ENCODE measurements around the gene WBP11. TPM values are rescaled to one million over a fixed set of nuclear protein-coding genes. Genes with fewer than 3 reads are reported as not detected.

Gene WBP11
- total RNA-seq, 1 donor from 2014 or later, result 28.5 TPM

DNA sequence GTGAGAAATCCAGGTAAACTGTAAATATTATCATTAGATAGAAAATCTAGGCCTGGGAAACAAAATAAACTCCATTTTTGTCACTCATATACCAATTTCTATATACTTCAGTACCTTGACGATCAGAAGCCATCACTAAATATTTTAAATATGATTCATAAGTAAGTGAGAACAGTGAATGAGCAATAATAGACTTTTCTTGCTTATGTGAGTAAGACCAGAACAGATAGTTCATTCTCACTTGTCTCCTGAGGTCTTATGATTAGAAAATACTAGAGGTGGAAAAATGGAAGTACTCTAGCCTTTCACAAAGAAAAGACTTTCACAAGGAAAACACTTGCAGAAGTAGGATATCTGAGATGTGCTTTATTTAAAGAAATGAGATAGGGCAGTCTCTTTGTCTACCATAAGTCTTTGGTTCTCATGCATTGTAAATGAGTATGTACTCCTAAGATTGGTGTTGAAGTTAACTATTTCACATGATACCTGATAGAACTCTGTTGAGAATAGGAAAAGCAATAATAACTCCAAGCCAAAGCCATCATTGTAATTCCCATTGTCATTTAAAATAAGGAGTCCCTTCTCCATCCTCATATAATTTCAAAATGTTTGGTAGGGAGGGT lies 20.8 kb upstream of the WBP11 start:
- no peak for ATAC-seq

DNA sequence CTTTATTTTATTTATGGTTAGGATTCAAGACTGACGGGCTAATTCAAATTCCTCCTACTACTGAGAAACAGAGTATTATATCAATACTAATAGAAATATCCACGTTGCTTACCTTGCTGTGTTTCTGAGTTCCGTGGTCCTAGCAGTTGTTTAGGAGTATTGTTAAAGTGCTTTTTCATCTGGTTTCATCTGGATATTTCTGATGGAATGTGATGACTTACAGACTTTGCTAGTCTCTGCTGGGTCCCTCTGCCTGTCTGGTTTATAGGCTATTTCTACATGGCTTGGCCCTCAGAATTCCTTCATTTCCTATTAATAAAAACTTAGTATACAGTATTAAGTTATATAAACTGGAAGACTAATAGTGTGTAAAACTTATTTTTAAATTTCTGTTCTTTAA lies 10.7 kb upstream of the WBP11 start, which contains the start of gene SMCO3:
Gene SMCO3 (minus strand): TSS at position 169 of the 400 bp plus-strand sequence. CDS start 7,502 bp downstream, outside the sequence.
- no peak for ATAC-seq

DNA sequence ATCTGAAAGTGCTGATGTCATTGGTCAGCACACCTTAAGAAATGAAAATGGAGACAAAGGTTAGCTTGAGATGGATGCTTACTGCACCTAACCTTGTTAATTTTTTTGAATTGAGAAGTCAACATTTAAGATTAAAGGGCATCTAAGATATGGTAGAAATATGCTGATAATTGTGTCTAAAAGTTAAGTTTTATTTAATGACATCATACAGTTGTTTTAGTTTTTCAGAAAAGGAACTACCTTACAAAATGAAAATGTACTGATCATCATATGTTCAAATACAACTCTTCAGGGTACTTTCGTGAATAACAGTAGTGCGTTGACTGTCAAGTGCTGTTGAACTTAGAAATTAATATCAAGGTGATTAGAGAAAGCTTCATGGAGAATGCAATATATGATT lies 8.2 kb upstream of the WBP11 start:
- no peak for ATAC-seq

DNA sequence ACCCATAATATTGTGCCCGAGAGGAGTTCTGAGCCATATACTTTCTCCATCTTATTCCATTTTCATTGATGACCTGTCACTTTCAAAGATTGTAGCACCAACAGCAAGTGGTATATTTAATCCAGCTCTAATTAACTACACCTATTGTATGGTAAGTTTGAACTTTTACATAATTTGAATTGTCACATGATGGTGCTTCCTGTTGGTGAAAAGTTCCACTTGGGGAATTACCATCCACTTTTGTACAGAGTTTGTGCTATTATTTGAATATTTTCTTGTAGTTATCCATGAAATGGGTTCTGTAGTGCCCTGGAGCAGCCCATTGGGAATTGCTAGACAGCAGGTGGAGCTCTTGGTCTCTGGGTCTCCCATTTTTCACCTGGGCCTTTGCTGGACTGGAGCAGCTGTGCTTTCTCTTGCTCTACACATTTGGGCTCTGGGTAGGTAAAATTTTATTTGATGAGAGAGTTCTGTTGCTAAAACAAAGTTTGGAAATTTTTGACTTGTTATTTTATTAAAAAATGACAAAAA lies 7.7 kb upstream of the WBP11 start:
- ATAC-seq, result no peak

DNA sequence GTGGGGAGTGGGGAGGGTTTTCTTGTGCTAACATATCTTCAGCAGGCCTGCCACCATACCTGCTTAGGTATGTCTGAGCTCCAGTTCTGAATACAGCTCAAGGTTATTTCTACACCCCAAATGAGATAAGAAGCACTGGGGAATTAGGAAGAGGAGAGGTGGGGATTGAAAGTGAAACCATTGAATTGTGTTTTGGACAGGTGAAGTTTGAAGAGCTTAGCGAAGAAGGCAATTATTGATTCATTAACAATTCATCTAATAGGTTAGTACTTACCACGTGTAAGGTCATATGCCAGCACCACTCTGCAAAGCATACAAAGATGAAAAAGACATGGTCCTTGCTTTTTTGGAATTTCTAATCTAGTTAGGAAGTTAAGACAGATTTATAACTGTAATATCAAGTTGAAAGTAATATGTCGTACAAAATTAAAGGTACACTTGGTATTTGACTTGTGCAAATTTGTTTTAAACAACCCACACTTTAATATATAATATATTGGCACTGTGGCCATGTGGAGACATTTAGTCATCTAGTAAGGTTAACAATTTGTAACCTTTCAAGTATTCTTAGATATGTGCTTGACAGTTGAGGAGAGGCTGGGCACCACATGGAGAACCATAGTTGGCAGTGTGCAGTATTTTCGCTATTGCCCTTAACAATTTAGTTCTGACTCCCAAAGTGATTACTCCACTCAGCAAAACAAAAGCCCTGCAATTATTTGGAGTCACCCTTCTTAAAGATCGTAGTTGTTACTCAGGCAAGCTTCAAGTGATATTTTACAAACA lies 7.1 kb upstream of the WBP11 start:
- ATAC-seq, result no peak

DNA sequence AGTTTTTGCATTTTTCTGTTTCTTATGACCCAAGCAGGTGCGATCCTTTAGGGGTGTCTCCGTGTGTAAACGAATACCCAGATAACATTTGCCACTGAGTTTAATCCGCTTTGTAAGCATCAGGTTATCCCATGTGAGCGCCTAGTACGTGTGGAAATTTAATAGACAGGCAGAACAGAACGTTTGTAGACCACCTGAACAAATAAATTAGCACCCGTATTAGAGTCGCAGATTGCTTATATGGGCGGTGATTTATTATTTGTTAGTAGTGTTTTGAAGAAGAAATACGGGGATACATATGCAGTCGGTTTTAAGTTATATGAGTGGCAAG lies 517 bp upstream of the WBP11 start:
- no peak for ATAC-seq

DNA sequence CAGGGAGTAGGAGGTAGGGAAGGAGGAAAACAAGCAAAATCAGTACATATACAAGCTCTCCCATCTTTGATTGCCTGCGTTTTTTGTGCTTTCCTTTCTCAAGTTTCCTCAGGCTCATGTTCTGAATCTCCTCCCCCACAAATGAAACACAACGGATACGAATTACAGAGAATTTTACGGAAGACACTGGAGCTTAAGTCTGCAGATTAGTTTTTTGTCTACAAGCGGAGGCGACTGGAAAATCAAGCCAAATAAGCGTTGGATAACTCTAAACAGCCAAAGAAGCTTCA lies 612 bp downstream of the WBP11 start:
- no peak for ATAC-seq

DNA sequence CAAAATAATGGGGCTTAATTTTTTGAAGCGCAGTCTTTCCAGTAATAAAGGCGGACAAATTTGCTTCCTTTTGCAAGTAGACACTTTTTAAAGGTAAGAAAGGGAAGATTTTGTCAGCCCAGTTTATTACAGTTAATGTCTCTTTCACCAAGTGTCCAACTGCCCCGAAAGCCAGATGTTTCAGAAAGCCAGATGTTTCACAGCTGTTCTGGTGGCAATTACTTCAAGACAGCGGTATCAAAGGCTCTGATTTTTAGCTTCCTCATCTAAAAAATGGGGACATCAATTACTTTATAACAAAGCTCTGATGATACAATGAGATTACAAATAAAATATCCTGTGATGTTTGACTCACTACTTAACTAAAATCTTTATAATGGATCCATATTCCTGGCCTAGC lies 1.0 kb downstream of the WBP11 start:
- ATAC-seq, result no peak

DNA sequence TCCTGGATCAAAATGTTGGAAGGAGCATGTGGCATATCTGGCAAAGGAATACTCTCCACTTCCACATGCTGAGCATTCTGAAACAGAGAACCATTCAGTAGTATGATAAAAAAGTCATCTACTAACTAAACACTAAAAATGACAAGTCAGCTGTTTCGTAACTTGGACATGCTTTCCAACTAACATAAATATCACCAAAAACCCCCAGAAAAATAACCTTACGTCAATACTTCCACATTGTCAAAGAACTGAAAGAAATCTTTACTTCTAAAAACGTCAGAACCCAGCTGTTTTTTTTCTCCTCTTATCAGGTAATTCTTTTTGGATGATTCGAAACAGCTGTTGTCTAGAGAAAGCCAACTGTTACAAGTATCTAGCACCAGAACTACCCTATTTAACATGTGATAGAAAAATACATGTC lies 8.2 kb downstream of the WBP11 start:
- ATAC-seq, result no peak

DNA sequence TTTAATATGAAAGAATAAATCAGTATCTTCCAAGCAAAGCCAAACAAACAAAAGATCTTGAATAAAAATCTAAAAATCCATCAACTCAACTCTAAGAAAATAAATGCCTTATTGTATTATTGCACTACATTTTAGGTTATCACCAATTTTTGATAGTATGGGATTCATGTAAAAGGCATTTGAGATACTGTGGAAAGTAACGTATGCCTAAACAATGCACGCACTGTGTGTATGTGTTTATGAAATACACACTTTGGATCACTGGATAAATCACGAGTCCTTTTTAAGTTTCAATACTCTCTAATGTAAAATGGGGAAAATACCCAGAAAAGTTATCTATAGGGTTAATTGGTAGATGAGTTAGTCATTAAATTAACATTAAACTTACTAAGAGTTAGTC lies 17.7 kb downstream of the WBP11 start:
- ATAC-seq, result no peak

DNA sequence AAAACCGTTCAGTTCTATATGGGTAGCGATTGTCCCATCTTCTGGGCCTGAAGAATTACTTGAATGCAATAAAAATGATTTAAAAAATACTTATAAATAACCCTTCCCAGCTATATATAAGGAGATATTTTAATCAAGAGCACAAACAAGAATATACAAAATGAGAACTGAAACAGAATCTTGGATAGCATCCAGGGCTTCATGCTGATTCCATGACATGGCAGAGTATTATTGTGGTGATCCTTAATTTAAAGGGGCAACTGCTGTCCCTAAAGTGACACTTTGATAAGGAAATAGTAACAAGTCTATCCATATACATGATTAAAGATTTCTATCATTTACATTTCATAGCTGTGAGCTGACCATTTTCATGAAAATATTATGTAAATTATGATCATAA lies 18.8 kb downstream of the WBP11 start:
- no peak for ATAC-seq

DNA sequence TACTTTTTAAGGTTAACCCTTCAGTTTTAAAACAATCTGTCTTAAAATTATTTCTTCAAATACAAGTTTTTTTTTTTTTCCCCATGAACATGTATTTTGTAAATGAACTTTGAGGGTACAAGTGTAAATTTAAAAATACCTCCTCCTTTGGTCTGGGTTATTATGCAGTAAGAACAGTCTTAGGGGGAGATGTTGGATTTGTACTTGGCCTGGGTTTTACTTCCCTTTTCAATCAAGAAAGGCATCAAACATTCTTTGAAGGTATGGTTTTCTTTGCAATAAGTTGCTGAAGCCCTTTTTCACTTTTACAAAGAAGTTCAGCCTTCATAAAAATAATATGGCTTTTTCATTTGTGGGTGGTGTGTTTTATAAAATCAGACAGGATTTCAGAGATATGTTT lies 20.5 kb downstream of the WBP11 start:
- no peak for ATAC-seq

DNA sequence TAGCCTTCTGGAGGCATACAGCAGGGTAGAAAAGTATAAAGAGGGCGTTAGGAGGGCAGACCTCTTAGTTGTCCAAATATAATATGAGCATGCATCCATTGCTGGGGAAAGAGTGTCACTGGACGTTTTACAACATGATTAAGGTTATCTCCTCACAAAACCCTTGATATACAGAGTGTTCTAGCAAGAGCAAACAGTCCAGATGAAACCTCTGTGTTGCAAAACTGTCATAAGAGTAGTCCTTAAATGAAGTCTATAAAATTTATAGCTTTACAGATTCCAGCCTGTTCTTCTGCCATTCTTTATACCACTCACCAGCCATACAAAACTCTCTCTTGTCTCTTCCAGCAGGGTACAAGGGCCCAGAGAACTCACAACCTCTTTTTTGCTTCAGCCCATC lies 21.7 kb downstream of the WBP11 start:
- ATAC-seq, result no peak

DNA sequence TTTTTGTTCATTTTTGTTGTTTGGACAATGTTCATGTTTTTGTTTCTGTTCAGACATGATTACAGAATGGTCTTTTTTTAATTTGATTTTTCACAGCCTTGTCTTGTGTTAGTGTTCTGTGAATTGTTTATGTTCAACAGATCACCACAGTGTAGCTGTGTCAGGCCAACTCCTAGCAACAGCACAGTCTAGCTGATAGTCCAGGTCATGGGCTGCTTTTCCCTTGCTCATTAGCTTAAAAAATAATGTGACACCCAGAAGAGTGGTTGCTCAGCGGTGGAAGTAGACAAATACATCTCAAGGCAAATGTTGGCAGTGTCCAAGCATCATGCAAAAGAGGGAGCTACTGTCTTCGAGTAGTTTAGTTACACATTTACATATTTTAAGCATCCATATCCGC lies 22.4 kb downstream of the WBP11 start:
- no peak for ATAC-seq

DNA sequence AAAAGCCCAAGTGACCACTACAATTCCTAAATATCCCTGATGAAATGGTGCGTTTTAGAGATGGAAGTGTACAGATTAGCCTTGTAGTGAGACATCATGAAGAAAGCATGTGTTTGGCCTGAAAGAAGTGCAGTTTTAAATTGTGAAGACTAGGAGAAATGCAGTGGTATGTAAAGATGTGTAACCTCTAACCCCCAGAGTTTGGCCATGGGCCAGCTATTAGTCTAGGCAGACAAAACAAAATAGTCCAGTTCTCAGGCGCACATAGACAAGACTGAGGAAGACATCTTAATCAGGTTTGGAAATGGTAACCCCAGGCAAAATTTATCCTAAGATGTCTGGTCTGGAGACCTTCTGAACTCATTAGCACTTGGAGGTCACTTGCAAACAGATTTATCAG lies 23.4 kb downstream of the WBP11 start:
- no peak for ATAC-seq

DNA sequence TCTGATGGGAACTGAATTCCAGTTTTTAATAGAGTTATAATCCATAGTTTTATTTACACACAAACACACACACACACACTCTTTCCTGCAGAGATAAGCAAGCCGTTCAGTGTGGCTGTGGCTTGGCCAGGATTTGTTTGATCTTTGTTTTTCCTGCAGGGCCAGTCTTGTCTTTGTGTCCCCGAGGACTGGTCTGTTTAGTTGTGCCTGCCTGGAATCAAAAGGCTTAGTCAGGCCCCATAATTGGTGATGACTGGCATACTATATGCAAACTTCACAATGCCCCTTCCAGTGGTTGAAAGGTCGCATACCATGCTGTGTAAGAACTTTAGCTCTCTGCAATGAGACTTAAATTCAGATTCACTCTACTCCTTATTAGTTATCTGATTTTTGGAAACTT lies 26.0 kb downstream of the WBP11 start:
- ATAC-seq, result peak; percentile 56

DNA sequence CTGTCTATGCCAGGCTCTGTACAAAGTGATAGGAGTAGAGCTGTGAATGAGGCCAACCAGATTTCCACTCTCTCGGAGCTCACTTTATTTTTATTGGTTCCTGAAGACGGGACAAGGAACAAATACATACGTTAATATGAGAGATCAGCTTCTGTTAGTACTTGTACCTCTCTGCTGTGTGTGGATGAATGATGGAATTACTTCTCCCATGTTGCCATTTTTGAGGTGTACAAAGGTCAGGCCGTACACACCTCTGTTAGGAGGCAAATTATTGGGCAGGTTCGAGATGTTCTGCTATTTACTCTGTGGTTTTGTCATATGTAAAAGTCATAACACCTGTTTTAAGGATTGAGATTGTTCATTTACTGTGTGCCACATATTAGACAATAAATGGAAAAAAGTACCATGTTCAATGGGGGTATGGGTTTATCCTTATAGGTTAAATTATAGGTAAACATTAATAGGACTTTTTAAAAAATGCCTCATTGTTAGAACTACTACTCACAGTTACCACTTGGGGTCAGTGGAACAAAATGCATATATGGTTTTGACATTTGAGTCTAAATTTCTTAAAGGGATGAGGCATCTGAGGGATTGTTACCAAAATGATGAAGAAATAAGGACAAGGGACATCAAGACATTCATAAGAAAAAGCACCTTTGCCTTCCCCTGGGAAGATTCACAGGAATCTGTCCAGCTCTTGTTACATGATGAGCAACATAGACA lies 26.9 kb downstream of the WBP11 start:
- ATAC-seq, result no peak

DNA sequence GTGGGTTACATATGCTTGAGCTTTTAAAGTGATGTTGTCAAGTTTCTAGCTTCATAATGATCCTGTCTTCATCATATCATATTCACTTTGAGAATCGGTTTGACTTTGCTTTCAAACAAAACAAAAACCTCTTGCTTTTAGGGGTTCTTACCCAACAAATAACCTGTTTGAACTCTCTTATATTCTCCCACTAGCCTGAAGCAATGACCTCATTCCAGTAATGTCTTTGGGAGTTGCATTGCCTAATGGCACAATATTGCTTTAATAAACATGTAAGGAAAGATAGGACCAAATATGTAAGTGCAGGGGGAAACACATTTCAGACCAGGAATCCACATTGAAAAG lies 27.7 kb downstream of the WBP11 start:
- no peak for ATAC-seq

DNA sequence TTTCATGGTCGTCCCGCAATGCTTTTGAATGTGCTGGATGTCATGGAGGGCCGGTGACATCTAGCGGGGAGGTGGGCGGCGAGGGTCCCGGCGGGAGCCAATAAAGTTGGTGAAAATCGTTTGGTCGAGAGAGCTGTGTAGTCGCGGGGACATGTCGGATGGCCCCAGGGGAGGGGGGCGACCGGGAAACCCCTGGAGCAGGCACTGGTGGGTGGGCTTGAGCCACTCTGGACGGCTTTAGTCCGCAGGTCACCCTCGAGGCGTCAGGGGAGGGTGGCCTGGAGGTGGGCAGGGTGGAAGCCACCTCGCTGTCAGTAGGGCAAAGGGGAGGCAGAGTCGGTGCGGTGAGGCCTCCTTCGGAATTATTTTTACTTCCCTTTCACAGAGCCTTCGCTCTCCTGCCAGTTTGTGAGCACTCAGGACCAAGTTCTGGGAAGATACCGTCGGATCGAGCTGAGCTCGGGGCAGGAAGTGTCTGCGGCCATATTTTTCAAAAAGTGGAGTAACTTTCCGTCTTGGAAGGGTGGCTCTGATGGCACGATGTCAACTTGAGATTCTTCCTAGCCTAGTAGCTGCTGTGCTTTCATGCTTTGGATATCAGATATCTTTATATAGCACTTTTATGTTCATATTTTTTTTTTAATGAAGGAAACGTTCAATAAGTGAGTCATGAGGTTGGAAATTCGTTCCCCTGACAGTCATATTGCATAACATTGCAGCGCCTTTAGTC lies 28.2 kb downstream of the WBP11 start:
- ATAC-seq, result peak; percentile 7

DNA sequence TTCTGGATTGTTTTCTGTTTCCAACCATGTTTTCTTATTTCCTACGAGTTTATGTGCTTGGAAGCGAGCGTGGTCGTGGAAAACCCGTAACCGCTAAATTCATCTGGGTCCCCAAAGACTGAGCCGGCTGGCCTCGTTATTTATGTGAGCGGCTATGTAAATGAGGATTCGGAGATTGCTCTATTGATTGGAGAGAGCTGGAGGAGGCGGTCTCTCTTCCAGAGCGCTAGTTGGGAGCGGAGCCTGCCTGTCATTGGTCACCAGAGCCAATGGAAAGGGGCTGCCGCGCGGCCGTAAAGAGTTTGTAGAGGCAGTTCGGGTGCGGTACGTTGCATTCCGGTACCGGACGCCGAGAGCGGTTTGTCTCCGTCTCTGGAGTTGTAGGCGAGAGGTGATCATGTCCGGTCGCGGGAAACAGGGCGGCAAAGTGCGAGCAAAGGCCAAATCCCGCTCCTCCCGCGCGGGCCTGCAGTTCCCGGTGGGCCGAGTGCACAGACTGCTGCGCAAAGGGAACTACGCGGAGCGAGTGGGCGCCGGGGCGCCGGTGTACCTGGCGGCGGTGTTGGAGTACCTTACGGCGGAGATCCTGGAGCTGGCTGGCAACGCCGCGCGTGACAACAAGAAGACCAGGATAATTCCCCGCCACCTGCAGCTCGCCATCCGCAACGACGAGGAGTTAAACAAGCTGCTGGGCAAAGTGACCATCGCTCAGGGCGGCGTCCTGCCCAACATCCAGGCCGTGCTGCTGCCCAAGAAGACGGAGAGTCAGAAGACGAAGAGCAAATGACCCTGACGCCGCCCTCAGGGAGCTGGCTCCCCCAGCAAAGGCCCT lies 29.0 kb downstream of the WBP11 start:
- ATAC-seq, result peak; percentile 82

DNA sequence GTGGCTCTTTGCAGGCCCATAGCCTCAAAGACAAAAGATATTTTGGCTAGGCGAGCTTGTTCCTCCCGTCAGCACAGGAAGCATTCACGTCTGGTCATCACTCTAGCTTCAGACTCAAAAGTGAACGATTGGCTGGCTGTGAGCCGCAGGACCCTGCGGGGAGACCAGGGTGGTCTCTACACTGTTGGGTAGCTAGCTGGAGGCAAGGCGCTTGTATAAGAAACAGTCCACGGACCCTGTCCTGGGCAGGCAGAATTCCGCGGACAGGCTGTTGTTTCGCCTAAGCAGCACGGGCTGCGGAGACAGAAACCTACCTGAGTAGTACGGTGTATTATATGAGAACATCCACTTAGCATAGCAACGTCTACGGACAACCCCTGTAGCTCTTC lies 29.6 kb downstream of the WBP11 start:
- no peak for ATAC-seq

DNA sequence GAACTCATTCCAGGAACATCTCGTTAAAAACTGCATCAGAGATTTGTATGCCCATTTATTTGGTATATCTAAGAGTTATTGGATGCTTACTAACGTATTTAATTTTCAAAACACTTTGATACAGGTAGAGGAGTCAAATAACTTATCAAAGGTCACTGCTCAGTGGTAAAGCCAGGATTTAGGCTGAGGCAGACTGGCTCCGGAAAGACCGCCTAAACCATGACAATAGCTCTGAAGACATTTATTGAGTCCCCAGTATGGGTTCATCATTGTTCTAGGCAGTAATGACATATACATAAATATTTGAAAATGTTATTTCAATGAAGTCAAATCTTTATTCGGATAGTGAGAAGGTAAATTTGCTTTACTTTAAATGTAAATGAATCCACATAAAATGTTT lies 30.3 kb downstream of the WBP11 start:
- ATAC-seq, result no peak

All from esophagus mucosa (tissue), 1 donor.